Prostate gland (tissue), 2 donors: ENCODE measurements around the gene QRICH1.

Experiments
- CTCF ChIP-seq, 4 experiments: fragments of 200-600 bp in 2 of 4; fragments of 450-650 bp in 2 of 4; sonication (generic) in 2 of 4; IDR thresholded peaks; 1 replicate in 3 of 4; 2 replicates in 1 of 4; pipeline ENCODE4 v1.5.1; 2016 to 2019; ENCODE audit warnings: antibody characterized with exemption in 4 of 4, mild to moderate bottlenecking in 2 of 4, moderate library complexity in 2 of 4
- POLR2AphosphoS5 ChIP-seq: sonication (generic); formaldehyde crosslinking; IDR thresholded peaks from one replicate; pipeline ENCODE4 v1.6.1; 2017; ENCODE audit warnings: antibody characterized with exemption

GRCh38 chr3:49012441-49013017, 81.3 kb downstream of the QRICH1 start:
- TF ChIP-seq CTCF (IDR thresholded peaks at IDR 0.05) (no peak), POLR2AphosphoS5 (no peak)
